ENCODE measurements around the gene GALT. TPM values are rescaled to one million over a fixed set of nuclear protein-coding genes. Genes with fewer than 3 reads are reported as not detected.

Gene GALT
- total and polyA plus RNA-seq, 2 of the 13 experiments (the other 11 are each of a cell fraction or from before 2014, with no cell fraction given) = 40.4 to 46.3 TPM

DNA sequence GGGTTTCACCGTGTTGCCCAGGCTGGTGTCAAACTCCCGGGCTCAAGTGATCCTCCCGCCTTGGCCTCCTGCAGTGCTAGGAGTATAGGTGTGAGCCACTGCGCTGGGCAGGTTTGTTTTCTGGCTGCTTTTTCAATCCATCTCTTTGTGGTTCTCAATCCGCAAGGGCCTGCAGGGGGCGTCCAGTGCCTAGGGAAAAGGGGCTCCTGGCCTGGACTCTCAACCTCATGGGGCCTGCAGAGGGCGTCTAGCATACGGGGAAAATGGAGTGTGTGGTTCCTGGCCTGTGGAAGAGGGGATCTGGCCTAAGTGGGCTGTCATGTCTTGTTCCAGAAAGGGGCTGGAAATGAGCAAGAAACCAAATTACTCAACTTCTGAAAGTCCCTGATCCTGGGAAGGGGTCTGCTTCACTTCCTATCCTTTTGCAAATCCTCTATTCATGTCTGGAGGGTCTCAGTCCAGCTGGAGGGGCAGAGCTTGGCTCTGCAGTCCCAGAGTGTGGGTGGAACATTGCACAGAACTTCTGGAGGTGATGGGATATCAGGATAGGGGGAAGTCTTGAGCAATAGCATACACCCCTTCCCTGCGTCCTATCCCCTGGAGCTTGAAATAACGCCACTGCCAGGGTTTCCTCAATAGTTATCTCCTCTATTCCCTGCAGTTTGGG lies 28.7 kb downstream of the GALT start (continued):
- TF ChIP-seq, protein P1, sequence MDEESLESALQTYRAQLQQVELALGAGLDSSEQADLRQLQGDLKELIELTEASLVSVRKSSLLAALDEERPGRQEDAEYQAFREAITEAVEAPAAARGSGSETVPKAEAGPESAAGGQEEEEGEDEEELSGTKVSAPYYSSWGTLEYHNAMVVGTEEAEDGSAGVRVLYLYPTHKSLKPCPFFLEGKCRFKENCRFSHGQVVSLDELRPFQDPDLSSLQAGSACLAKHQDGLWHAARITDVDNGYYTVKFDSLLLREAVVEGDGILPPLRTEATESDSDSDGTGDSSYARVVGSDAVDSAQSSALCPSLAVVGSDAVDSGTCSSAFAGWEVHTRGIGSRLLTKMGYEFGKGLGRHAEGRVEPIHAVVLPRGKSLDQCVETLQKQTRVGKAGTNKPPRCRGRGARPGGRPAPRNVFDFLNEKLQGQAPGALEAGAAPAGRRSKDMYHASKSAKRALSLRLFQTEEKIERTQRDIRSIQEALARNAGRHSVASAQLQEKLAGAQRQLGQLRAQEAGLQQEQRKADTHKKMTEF (CRISPR knock-in tag; IDR thresholded peaks at IDR 0.05) = 0 out of 2 replicates have a peak, but pooled peaks have one; percentile 22
- peak; percentile 45; the same call in 1 of the 2 replicates for TF ChIP-seq HOXA3 (CRISPR knock-in tag; IDR thresholded peaks at IDR 0.05)
- TF ChIP-seq NR1H2 (CRISPR knock-in tag; IDR thresholded peaks at IDR 0.05; ENCODE audit: borderline replicate concordance, low read depth) = no peak
- TF ChIP-seq ZNF768 (CRISPR knock-in tag; IDR thresholded peaks at IDR 0.05) = 0 out of 2 replicates have a peak, but pooled peaks have one; percentile 17
- no peak for TF ChIP-seq ZNF567 (CRISPR knock-in tag; IDR thresholded peaks at IDR 0.05; ENCODE audit: borderline replicate concordance)
- TF ChIP-seq BRF2 (CRISPR knock-in tag; IDR thresholded peaks at IDR 0.05) = no peak
- TF ChIP-seq TGIF2 (CRISPR knock-in tag; IDR thresholded peaks at IDR 0.05) = no peak
- TF ChIP-seq RBM22 (optimal IDR thresholded peaks at IDR 0.05; ENCODE audit: low read length) = no peak
- no peak; the same call in 1 of the 2 replicates for TF ChIP-seq PHF21A (CRISPR knock-in tag; IDR thresholded peaks at IDR 0.05)
- TF ChIP-seq, protein P2, sequence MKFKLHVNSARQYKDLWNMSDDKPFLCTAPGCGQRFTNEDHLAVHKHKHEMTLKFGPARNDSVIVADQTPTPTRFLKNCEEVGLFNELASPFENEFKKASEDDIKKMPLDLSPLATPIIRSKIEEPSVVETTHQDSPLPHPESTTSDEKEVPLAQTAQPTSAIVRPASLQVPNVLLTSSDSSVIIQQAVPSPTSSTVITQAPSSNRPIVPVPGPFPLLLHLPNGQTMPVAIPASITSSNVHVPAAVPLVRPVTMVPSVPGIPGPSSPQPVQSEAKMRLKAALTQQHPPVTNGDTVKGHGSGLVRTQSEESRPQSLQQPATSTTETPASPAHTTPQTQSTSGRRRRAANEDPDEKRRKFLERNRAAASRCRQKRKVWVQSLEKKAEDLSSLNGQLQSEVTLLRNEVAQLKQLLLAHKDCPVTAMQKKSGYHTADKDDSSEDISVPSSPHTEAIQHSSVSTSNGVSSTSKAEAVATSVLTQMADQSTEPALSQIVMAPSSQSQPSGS (CRISPR knock-in tag; IDR thresholded peaks at IDR 0.05) = no peak
- TF ChIP-seq ZNF18 (CRISPR knock-in tag; IDR thresholded peaks at IDR 0.05; ENCODE audit: insufficient replicate concordance) = no peak
- TF ChIP-seq, protein P3, sequence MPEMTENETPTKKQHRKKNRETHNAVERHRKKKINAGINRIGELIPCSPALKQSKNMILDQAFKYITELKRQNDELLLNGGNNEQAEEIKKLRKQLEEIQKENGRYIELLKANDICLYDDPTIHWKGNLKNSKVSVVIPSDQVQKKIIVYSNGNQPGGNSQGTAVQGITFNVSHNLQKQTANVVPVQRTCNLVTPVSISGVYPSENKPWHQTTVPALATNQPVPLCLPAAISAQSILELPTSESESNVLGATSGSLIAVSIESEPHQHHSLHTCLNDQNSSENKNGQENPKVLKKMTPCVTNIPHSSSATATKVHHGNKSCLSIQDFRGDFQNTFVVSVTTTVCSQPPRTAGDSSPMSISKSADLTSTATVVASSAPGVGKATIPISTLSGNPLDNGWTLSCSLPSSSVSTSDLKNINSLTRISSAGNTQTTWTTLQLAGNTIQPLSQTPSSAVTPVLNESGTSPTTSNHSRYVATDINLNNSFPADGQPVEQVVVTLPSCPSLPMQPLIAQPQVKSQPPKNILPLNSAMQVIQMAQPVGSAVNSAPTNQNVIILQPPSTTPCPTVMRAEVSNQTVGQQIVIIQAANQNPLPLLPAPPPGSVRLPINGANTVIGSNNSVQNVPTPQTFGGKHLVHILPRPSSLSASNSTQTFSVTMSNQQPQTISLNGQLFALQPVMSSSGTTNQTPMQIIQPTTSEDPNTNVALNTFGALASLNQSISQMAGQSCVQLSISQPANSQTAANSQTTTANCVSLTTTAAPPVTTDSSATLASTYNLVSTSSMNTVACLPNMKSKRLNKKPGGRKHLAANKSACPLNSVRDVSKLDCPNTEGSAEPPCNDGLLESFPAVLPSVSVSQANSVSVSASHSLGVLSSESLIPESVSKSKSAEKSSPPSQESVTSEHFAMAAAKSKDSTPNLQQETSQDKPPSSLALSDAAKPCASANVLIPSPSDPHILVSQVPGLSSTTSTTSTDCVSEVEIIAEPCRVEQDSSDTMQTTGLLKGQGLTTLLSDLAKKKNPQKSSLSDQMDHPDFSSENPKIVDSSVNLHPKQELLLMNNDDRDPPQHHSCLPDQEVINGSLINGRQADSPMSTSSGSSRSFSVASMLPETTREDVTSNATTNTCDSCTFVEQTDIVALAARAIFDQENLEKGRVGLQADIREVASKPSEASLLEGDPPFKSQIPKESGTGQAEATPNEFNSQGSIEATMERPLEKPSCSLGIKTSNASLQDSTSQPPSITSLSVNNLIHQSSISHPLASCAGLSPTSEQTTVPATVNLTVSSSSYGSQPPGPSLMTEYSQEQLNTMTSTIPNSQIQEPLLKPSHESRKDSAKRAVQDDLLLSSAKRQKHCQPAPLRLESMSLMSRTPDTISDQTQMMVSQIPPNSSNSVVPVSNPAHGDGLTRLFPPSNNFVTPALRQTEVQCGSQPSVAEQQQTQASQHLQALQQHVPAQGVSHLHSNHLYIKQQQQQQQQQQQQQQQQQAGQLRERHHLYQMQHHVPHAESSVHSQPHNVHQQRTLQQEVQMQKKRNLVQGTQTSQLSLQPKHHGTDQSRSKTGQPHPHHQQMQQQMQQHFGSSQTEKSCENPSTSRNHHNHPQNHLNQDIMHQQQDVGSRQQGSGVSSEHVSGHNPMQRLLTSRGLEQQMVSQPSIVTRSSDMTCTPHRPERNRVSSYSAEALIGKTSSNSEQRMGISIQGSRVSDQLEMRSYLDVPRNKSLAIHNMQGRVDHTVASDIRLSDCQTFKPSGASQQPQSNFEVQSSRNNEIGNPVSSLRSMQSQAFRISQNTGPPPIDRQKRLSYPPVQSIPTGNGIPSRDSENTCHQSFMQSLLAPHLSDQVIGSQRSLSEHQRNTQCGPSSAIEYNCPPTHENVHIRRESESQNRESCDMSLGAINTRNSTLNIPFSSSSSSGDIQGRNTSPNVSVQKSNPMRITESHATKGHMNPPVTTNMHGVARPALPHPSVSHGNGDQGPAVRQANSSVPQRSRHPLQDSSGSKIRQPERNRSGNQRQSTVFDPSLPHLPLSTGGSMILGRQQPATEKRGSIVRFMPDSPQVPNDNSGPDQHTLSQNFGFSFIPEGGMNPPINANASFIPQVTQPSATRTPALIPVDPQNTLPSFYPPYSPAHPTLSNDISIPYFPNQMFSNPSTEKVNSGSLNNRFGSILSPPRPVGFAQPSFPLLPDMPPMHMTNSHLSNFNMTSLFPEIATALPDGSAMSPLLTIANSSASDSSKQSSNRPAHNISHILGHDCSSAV (CRISPR knock-in tag; IDR thresholded peaks at IDR 0.05; ENCODE audit: borderline replicate concordance) = no peak
- no peak for TF ChIP-seq SETDB1 (CRISPR knock-in tag; IDR thresholded peaks at IDR 0.05; ENCODE audit: borderline replicate concordance)
- no peak for TF ChIP-seq MAZ (IDR thresholded peaks at IDR 0.05; ENCODE audit: borderline replicate concordance, low read depth, low read length)
- no peak for TF ChIP-seq MAZ (CRISPR knock-in tag; IDR thresholded peaks at IDR 0.05; ENCODE audit: low read depth)

Data from HepG2 (cell line).